ENCODE data around the gene PASK.

PASK gene

GRCh38 chr2:241142593-241142992 is 6.7 kb downstream of the PASK start:
- DNase-seq: no peak

- no peak for DNase-seq
These were observed 7.2 kb downstream of the PASK start for GRCh38 chr2:241142063-241142462.

- no peak for DNase-seq
These were observed 8.0 kb downstream of the PASK start for GRCh38 chr2:241141214-241141770.

- no peak for DNase-seq
These were observed 8.8 kb downstream of the PASK start for GRCh38 chr2:241140445-241140840.

- DNase-seq: no peak
These were observed 9.5 kb downstream of the PASK start for GRCh38 chr2:241139531-241140444.

- DNase-seq: no peak
These were observed 10.8 kb downstream of the PASK start for GRCh38 chr2:241138471-241138870.

GRCh38 chr2:241137276-241138190 is 11.7 kb downstream of the PASK start:
- DNase-seq: no peak

GRCh38 chr2:241136661-241137260 is 12.5 kb downstream of the PASK start:
- no peak for DNase-seq

GRCh38 chr2:241136191-241136590 is 13.1 kb downstream of the PASK start:
- no peak for DNase-seq

- no peak for DNase-seq
These were observed 13.5 kb downstream of the PASK start for GRCh38 chr2:241135737-241136136.

- DNase-seq: no peak
These were observed 14.6 kb downstream of the PASK start for GRCh38 chr2:241134711-241135110.

- no peak for DNase-seq
These were observed 15.8 kb downstream of the PASK start for GRCh38 chr2:241133436-241133820.

- no peak for DNase-seq
These were observed 16.5 kb downstream of the PASK start for GRCh38 chr2:241132538-241133435.

- no peak for DNase-seq
These were observed 17.7 kb downstream of the PASK start for GRCh38 chr2:241131531-241131930.

- DNase-seq: no peak
These were observed 19.0 kb downstream of the PASK start for GRCh38 chr2:241130316-241130715.

GRCh38 chr2:241129086-241129871 is 20.0 kb downstream of the PASK start:
- no peak for DNase-seq

GRCh38 chr2:241128266-241128665 is 21.0 kb downstream of the PASK start:
- DNase-seq: no peak

- no peak for DNase-seq
These were observed 22.5 kb downstream of the PASK start for GRCh38 chr2:241126771-241127202.

- no peak for DNase-seq
These were observed 23.1 kb downstream of the PASK start for GRCh38 chr2:241126201-241126611.

- DNase-seq: no peak
These were observed 23.6 kb downstream of the PASK start for GRCh38 chr2:241125626-241126025.
